DND-41 (cell line): ENCODE measurements around the gene FLACC1.

Experiments
- ATAC-seq: fragments of 200-7000 bp; cut with Tn5 transposase; 3 replicates; pipeline ENCODE4 v1.9.1; 2021; ENCODE audit warnings: low read depth; ENCODE audit not compliant: insufficient read depth
- DNase-seq: peaks from one replicate; pipeline ENCODE4 v3.0.0-alpha.2; 2020
- H2AFZ ChIP-seq: 2 replicates; pipeline ENCODE4 v1.6.0; 2012; ENCODE audit warnings: low read depth, low read length
- H3K27ac ChIP-seq: 2 replicates; pipeline ENCODE4 v1.5.1; 2012; ENCODE audit warnings: low read length, inconsistent platforms
- H3K27me3 ChIP-seq: fragments of 200-600 bp; sonication (generic); 2 replicates; pipeline ENCODE4 v1.6.0; 2012; ENCODE audit warnings: low read length, mild to moderate bottlenecking, inconsistent platforms; ENCODE audit not compliant: insufficient read depth, poor library complexity
- H3K36me3 ChIP-seq: 2 replicates; pipeline ENCODE4 v1.5.1; 2012; ENCODE audit warnings: low read length, inconsistent platforms; ENCODE audit not compliant: insufficient read depth
- H3K4me1 ChIP-seq: 2 replicates; pipeline ENCODE4 v1.5.1; 2012; ENCODE audit warnings: mild to moderate bottlenecking, low read length; ENCODE audit not compliant: insufficient read depth
- H3K4me2 ChIP-seq: 2 replicates; pipeline ENCODE4 v1.6.0; 2012; ENCODE audit warnings: mild to moderate bottlenecking, moderate library complexity, low read length, inconsistent platforms; ENCODE audit not compliant: insufficient read depth
- H3K4me3 ChIP-seq, 2 experiments: fragments of 200-600 bp in 1 of 2; shearing (Covaris generic) in 1 of 2; 2 replicates each; pipeline ENCODE4 v1.5.1; 2012 to 2016; ENCODE audit warnings: inconsistent platforms in 2 of 2, low read length in 2 of 2, mild to moderate bottlenecking in 2 of 2, low read depth in 1 of 2, moderate library complexity in 1 of 2
- H3K79me2 ChIP-seq: 2 replicates; pipeline ENCODE4 v1.6.0; 2012; ENCODE audit warnings: low read length, inconsistent platforms; ENCODE audit not compliant: insufficient read depth
- H3K9ac ChIP-seq: 2 replicates; pipeline ENCODE4 v1.6.0; 2012; ENCODE audit warnings: low read depth, mild to moderate bottlenecking, inconsistent platforms, low read length, moderate library complexity
- H3K9me3 ChIP-seq: 2 replicates; pipeline ENCODE4 v1.5.1; 2012; ENCODE audit warnings: low read length, moderate library complexity, mild to moderate bottlenecking, inconsistent platforms; ENCODE audit not compliant: insufficient read depth, severe bottlenecking
- H4K20me1 ChIP-seq: 2 replicates; pipeline ENCODE4 v1.6.0; 2012; ENCODE audit warnings: low read length; ENCODE audit not compliant: insufficient read depth
- EZH2 ChIP-seq: IDR thresholded peaks from 3 replicates; pipeline ENCODE4 v1.6.1; 2012; ENCODE audit warnings: borderline replicate concordance, low read depth, mild to moderate bottlenecking, moderate library complexity, low read length, inconsistent platforms; ENCODE audit not compliant: severe bottlenecking
- TF ChIP-seq, protein P1 (sequence below): IDR thresholded peaks from 2 replicates; pipeline ENCODE4 v1.5.1; 2012; ENCODE audit warnings: borderline replicate concordance, low read length, moderate library complexity, mild to moderate bottlenecking; ENCODE audit not compliant: poor library complexity, severe bottlenecking; ENCODE audit errors: extremely low read depth

The FLACC1 gene

DNA sequence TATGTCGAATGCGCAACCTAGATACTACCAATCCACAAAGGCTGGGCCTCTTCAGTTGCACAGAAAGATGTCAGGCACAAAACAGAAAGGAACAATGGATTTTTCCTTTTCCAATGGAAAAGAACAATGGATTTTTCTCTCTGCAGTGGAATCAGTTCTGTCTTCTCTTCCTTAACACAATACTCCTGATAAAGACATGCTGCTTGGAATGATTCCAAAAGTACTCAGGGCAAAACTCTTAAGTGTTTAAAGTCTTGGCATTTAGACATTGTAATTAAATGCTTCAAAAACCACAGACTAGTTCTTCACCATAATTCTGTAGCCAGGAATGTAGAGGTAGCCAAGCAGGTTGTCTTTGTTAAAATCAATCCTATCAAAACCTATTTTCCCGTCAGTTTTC is 46.7 kb upstream of the FLACC1 start:
- H3K4me2 ChIP-seq, result no peak overlapping the region
- TF ChIP-seq, protein P1, sequence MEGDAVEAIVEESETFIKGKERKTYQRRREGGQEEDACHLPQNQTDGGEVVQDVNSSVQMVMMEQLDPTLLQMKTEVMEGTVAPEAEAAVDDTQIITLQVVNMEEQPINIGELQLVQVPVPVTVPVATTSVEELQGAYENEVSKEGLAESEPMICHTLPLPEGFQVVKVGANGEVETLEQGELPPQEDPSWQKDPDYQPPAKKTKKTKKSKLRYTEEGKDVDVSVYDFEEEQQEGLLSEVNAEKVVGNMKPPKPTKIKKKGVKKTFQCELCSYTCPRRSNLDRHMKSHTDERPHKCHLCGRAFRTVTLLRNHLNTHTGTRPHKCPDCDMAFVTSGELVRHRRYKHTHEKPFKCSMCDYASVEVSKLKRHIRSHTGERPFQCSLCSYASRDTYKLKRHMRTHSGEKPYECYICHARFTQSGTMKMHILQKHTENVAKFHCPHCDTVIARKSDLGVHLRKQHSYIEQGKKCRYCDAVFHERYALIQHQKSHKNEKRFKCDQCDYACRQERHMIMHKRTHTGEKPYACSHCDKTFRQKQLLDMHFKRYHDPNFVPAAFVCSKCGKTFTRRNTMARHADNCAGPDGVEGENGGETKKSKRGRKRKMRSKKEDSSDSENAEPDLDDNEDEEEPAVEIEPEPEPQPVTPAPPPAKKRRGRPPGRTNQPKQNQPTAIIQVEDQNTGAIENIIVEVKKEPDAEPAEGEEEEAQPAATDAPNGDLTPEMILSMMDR, result no peak
- TF ChIP-seq EZH2, result no peak
- H3K4me3 ChIP-seq, result no peak overlapping the region
- no peak overlapping the region for H3K9ac ChIP-seq
- H4K20me1 ChIP-seq, result no peaks in the 10 kb centered on the region
- no peaks in the 10 kb centered on the region for H3K79me2 ChIP-seq
- H3K36me3 ChIP-seq, result peaks cover 4% of the 10 kb centered on the region; the same call in 1 of the 2 replicates
- peaks cover 40% of the 10 kb centered on the region for H3K4me1 ChIP-seq
- no peak for DNase-seq
- H2AFZ ChIP-seq, result no peak overlapping the region
- no peaks in the 10 kb centered on the region for H3K27me3 ChIP-seq
- no peaks in the 10 kb centered on the region for H3K9me3 ChIP-seq
- no peak overlapping the region for H3K27ac ChIP-seq
- ATAC-seq, result no peak

DNA sequence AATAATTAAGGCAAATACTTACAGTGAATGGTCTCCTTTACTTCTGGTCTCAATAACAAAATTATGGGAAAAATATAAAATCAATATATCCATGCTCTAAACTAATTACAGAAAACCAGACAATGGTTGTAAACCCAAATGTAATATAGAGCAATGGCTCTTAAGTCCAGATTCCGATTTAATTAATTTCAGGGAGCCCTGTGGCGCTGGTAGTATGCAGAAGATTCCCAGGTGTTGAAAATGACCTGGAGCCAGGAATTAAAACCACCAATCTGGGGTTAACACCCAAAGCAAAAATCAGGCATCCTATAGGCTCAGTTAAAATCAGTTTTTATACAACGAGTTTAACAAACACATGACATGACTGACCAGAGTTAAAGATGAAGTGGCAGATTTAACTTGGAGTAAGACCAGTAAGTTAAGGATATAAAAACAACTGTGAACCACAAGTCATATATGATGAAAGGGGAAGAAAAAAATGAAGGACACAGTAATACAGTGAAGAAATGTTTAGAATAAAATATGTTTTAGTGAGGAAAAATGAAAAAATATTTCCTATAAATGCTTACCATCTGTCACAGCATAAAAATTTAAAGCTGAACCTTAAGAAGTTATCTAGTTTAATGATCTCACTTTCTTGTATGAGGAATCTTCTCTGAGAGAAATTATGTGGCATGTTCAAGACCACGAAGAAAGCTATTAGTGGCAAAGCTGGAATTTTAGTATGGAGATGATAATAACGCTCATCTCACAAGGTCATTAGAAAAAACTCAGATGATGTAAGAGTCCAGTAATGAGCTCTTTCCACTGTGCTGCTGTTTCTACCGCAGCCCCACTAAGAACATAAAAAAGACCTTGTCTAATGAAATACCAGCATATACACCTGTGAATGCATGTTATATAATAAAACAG is 45.8 kb upstream of the FLACC1 start:
- Histone ChIP-seq H3K36me3 (peaks cover 7% of the 10 kb centered on the region), H3K27ac (no peak overlapping the region), H3K4me1 (peaks cover 40% of the 10 kb centered on the region), H3K79me2 (no peaks in the 10 kb centered on the region), H3K4me3 (no peak overlapping the region), H3K27me3 (no peaks in the 10 kb centered on the region), H3K9me3 (no peaks in the 10 kb centered on the region), H4K20me1 (no peaks in the 10 kb centered on the region), H3K4me2 (no peak overlapping the region), H3K9ac (no peak overlapping the region), H2AFZ (no peak overlapping the region)
- DNase-seq, result no peak
- ATAC-seq, result no peak
- TF ChIP-seq, protein P1, result no peak
- TF ChIP-seq EZH2, result no peak

DNA sequence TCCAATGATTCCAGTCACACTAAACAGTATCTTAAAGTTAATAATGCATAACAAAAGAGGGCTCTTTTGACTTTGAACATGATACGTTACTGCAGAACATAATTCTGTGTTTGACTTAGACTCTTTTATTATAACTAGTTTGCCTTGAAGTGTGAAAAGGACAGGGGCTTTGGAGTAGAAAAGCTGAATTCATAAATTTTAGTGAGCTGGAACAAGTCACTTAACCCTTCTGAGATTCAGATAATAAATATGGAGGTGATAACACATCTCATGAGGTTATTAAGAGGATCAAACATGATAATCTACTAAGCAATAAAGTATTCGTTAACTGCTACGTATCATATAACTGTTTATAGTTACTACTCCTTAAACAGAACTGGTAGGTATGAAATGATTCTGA is 44.7 kb upstream of the FLACC1 start:
- H3K27me3 ChIP-seq, result no peaks in the 10 kb centered on the region
- H4K20me1 ChIP-seq, result no peaks in the 10 kb centered on the region
- H3K36me3 ChIP-seq, result peaks cover 17% of the 10 kb centered on the region
- H3K9ac ChIP-seq, result no peak overlapping the region
- ATAC-seq (no peak), DNase-seq (no peak)
- H3K79me2 ChIP-seq, result no peaks in the 10 kb centered on the region
- H3K9me3 ChIP-seq, result no peaks in the 10 kb centered on the region
- no peak overlapping the region for H3K4me2 ChIP-seq
- TF ChIP-seq, protein P1, result no peak
- TF ChIP-seq EZH2, result no peak
- H2AFZ ChIP-seq, result no peak overlapping the region
- peaks cover 33% of the 10 kb centered on the region for H3K4me1 ChIP-seq
- H3K4me3 ChIP-seq, result no peak overlapping the region
- no peak overlapping the region for H3K27ac ChIP-seq
